Nephron (organoid): Measurements from ENCODE around the gene ZFP36L1.

Experiments used
- H3K27ac Mint-ChIP-seq, 3 experiments: 2 replicates each; pipeline ENCODE4 v1.8.0; 2020; ENCODE audit warnings: mixed read lengths in 3 of 3, mild to moderate bottlenecking in 2 of 3, moderate library complexity in 1 of 3
- H3K27me3 Mint-ChIP-seq: 2 replicates; pipeline ENCODE4 v1.8.0; 2021; ENCODE audit warnings: low read depth, mild to moderate bottlenecking, moderate library complexity, mixed read lengths
- H3K36me3 Mint-ChIP-seq: 2 replicates; pipeline ENCODE4 v1.8.0; 2020; ENCODE audit warnings: low read depth, mixed read lengths
- H3K4me1 Mint-ChIP-seq: 2 replicates; pipeline ENCODE4 v1.8.0; 2020; ENCODE audit warnings: mixed read lengths
- H3K4me3 Mint-ChIP-seq, 3 experiments: 2 replicates each; pipeline ENCODE4 v1.8.0; 2020; ENCODE audit warnings: mild to moderate bottlenecking in 3 of 3, mixed read lengths in 3 of 3, moderate library complexity in 2 of 3
- H3K9me3 Mint-ChIP-seq: 2 replicates; pipeline ENCODE4 v1.8.0; 2020; ENCODE audit warnings: mixed read lengths
- TF ChIP-seq, protein P1 (sequence below), 3 experiments: fragments of 200-600 bp; sonication (generic); IDR thresholded peaks; one replicate each; pipeline ENCODE4 v1.5.0; 2021; ENCODE audit warnings: antibody characterized with exemption in 3 of 3; ENCODE audit not compliant: unreplicated experiment in 3 of 3

Gene ZFP36L1

DNA sequence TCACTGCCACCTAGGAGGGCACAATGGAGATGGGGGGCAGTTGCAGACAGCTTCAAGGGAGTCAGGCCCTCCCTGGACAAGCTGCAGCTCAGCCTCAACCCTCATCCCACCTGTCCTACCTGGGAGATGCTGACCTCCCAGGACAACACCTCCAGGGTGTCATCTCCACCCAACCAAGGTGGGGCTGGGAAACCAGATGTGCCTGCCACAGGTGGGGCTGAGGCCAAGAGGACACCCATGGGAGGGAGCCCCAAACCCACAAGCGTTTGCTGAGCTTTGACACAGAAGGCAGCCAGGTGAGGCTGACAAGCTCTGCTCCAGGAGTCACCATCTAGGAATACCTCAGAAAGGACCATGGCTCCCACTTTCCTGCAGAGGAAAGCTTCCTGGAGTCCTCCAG is 31.5 kb downstream of the ZFP36L1 start:
- TF ChIP-seq, protein P1, sequence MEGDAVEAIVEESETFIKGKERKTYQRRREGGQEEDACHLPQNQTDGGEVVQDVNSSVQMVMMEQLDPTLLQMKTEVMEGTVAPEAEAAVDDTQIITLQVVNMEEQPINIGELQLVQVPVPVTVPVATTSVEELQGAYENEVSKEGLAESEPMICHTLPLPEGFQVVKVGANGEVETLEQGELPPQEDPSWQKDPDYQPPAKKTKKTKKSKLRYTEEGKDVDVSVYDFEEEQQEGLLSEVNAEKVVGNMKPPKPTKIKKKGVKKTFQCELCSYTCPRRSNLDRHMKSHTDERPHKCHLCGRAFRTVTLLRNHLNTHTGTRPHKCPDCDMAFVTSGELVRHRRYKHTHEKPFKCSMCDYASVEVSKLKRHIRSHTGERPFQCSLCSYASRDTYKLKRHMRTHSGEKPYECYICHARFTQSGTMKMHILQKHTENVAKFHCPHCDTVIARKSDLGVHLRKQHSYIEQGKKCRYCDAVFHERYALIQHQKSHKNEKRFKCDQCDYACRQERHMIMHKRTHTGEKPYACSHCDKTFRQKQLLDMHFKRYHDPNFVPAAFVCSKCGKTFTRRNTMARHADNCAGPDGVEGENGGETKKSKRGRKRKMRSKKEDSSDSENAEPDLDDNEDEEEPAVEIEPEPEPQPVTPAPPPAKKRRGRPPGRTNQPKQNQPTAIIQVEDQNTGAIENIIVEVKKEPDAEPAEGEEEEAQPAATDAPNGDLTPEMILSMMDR (IDR thresholded peaks at IDR 0.05; ENCODE audit: unreplicated experiment in 3 of 3): no peak
- H3K27ac Mint-ChIP-seq: peak overlapping the region; percentile 92 to 97 (median 94)
- H3K36me3 Mint-ChIP-seq: no peaks in the 10 kb centered on the region
- peaks cover 4% of the 10 kb centered on the region for H3K27me3 Mint-ChIP-seq
- H3K9me3 Mint-ChIP-seq: no peaks in the 10 kb centered on the region
- H3K4me3 Mint-ChIP-seq: no peak overlapping the region
- H3K4me1 Mint-ChIP-seq: peaks cover 82% of the 10 kb centered on the region

- Mint-ChIP-seq H3K36me3 (no peaks in the 10 kb centered on the region), H3K27me3 (peaks cover 4% of the 10 kb centered on the region), H3K9me3 (no peaks in the 10 kb centered on the region), H3K4me3 (peak overlapping the region in 1 of 3 experiments; percentile 35), H3K27ac (peak overlapping the region; percentile 85 to 97 (median 86)), H3K4me1 (peaks cover 88% of the 10 kb centered on the region)
- TF ChIP-seq, protein P1 (IDR thresholded peaks at IDR 0.05; ENCODE audit: unreplicated experiment in 3 of 3): no peak
Observed at GRCh38 chr14:68760761-68761160, 32.1 kb downstream of the ZFP36L1 start.

- peaks cover 89% of the 10 kb centered on the region for H3K4me1 Mint-ChIP-seq
- TF ChIP-seq, protein P1 (IDR thresholded peaks at IDR 0.05; ENCODE audit: unreplicated experiment in 3 of 3): no peak
- H3K36me3 Mint-ChIP-seq: no peaks in the 10 kb centered on the region
- peak overlapping the region in 1 of 3 experiments; percentile 51 for H3K4me3 Mint-ChIP-seq
- H3K27me3 Mint-ChIP-seq: peaks cover 4% of the 10 kb centered on the region
- H3K9me3 Mint-ChIP-seq: no peaks in the 10 kb centered on the region
- H3K27ac Mint-ChIP-seq: peak overlapping the region; percentile 85 to 97 (median 86)
Observed at GRCh38 chr14:68759937-68760336, 32.9 kb downstream of the ZFP36L1 start.

GRCh38 chr14:68759017-68759560 is 33.8 kb downstream of the ZFP36L1 start:
- Mint-ChIP-seq H3K27me3 (no peaks in the 10 kb centered on the region), H3K36me3 (no peaks in the 10 kb centered on the region), H3K9me3 (no peaks in the 10 kb centered on the region), H3K4me1 (peaks cover 93% of the 10 kb centered on the region), H3K4me3 (no peak overlapping the region), H3K27ac (peak overlapping the region; percentile 85 to 97 (median 86))
- TF ChIP-seq, protein P1 (IDR thresholded peaks at IDR 0.05; ENCODE audit: unreplicated experiment in 3 of 3): no peak

DNA sequence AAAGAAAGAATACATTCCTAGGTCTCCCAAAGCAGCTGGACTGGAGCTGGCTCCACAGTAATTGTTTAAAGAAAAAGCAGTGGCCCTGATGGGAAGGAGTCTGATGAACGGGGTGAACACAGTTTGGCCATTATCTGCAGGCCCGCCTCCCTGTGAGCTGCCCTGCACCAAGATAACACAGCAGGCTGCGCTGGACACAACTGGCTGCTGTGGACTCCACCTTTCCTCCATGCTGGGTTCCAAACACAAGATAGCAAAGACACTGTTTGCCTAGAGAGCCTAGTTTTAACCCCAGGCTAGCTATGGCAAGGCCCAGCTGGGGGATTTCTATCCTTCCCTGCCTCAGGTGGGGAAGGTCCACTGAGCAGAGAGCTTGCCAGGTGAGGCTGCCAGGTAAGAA is 34.6 kb downstream of the ZFP36L1 start:
- H3K27me3 Mint-ChIP-seq: no peaks in the 10 kb centered on the region
- TF ChIP-seq, protein P1 (IDR thresholded peaks at IDR 0.05; ENCODE audit: unreplicated experiment in 3 of 3): no peak
- H3K4me1 Mint-ChIP-seq: peaks cover 94% of the 10 kb centered on the region
- H3K36me3 Mint-ChIP-seq: no peaks in the 10 kb centered on the region
- H3K9me3 Mint-ChIP-seq: no peaks in the 10 kb centered on the region
- H3K27ac Mint-ChIP-seq: peak overlapping the region; percentile 85 to 97 (median 97)
- no peak overlapping the region for H3K4me3 Mint-ChIP-seq

DNA sequence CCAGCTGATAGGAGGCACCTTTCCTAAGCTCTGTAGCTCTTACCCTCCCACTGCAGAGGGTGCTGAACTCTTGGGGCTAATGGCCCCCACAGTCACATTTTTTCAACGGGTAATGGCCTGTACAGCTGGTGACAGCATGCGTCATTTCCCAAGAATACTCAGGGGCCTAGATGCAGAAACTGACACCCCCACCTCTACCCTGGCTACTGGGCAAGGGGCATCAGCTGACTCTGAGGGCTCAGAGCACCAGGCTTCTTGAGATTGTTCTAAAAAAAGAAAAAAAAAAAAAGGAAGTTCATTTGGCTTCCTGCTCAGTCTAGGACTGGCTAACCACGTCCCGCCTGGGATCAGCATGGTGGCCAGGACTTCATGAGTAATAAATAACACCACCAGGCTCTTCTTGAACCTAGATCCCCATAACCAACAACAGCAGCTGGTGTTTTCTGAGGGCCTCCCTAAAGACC is 35.2 kb downstream of the ZFP36L1 start:
- Mint-ChIP-seq H3K9me3 (no peaks in the 10 kb centered on the region), H3K36me3 (no peaks in the 10 kb centered on the region), H3K27ac (peak overlapping the region; percentile 85 to 97 (median 97)), H3K4me1 (peaks cover 94% of the 10 kb centered on the region), H3K27me3 (no peaks in the 10 kb centered on the region), H3K4me3 (no peak overlapping the region)
- TF ChIP-seq, protein P1 (IDR thresholded peaks at IDR 0.05; ENCODE audit: unreplicated experiment in 3 of 3): no peak
